Prostate gland (tissue), 2 donors: ENCODE results near the gene DSCAML1. TPM values are rescaled to one million over a fixed set of nuclear protein-coding genes. Genes with fewer than 3 reads are reported as not detected.

ENCODE experiments used
- DNase-seq: peaks from one replicate; pipeline ENCODE4 v3.0.0-alpha.2; 2019; ENCODE audit warnings: low spot score
- H3K27ac ChIP-seq, 2 donors: fragments of 200-600 bp; sonication (generic); 2 replicates each; pipeline ENCODE4 v1.5.1; 2017 to 2019
- H3K27me3 ChIP-seq: fragments of 200-600 bp; sonication (generic); replicated peaks from 2 replicates; pipeline ENCODE4 v1.5.1; 2019; ENCODE audit not compliant: insufficient read depth
- H3K36me3 ChIP-seq, 2 donors: fragments of 200-600 bp; sonication (generic); 1 replicate in 1 of 2; 2 replicates in 1 of 2; pipeline versions ENCODE4 v1.5.1 to v1.8.1; 2017 to 2019
- H3K4me1 ChIP-seq: fragments of 200-600 bp; sonication (generic); replicated peaks from 2 replicates; pipeline ENCODE4 v1.5.1; 2019
- H3K4me3 ChIP-seq, 2 donors: fragments of 200-600 bp; sonication (generic); 2 replicates each; pipeline ENCODE4 v1.5.1; 2017 to 2019
- H3K9me3 ChIP-seq: fragments of 200-600 bp; sonication (generic); 2 replicates; pipeline ENCODE4 v1.5.1; 2017
- CTCF ChIP-seq, 4 experiments: fragments of 200-600 bp in 2 of 4; fragments of 450-650 bp in 2 of 4; sonication (generic) in 2 of 4; IDR thresholded peaks; 1 replicate in 3 of 4; 2 replicates in 1 of 4; pipeline ENCODE4 v1.5.1; 2016 to 2019; ENCODE audit warnings: antibody characterized with exemption in 4 of 4, mild to moderate bottlenecking in 2 of 4, moderate library complexity in 2 of 4
- POLR2A ChIP-seq: fragments of 450-650 bp; IDR thresholded peaks from one replicate; pipeline ENCODE4 v1.6.1; 2016; ENCODE audit warnings: antibody characterized with exemption, mild to moderate bottlenecking
- POLR2AphosphoS5 ChIP-seq: sonication (generic); formaldehyde crosslinking; IDR thresholded peaks from one replicate; pipeline ENCODE4 v1.6.1; 2017; ENCODE audit warnings: antibody characterized with exemption
- WGBS: methylation state at CpG from one replicate; pipeline ENCODE4 v1.1.5; 2018; 5-methylcytosine and 5-hydroxymethylcytosine counted together
- intact Hi-C: fragments of 100-400 bp; cut with DNase I; formaldehyde crosslinking; loops from one replicate; pipeline ENCODE4 v1.14.2; 2022
- total RNA-seq, 2 donors: library from RNA; depleted of rRNA; stranded (reverse); fragments of >200 nt; gene quantifications; one replicate each; pipeline ENCODE4 v1.1.0, GENCODE V29; 2016

Gene DSCAML1
- total RNA-seq, 2 donors from 2014 or later: 0.14 to 2.8 TPM

- H3K9me3 ChIP-seq: no peaks in the 10 kb centered on the region
- 70% methylated on average over 7 of the region's 7 CpGs for WGBS
- TF ChIP-seq POLR2A (no peak), POLR2AphosphoS5 (no peak), CTCF (IDR thresholded peaks at IDR 0.05) (no peak)
- no peaks in the 10 kb centered on the region for H3K4me1 ChIP-seq
- no peak overlapping the region for H3K27ac ChIP-seq
- no peak for DNase-seq
- intact Hi-C loops: no loop called here
- H3K36me3 ChIP-seq: no peaks in the 10 kb centered on the region
- H3K4me3 ChIP-seq: no peak overlapping the region
- H3K27me3 ChIP-seq: no peaks in the 10 kb centered on the region
Observed at GRCh38 chr11:117761993-117762392, 35.0 kb downstream of the DSCAML1 start.

- no peaks in the 10 kb centered on the region for H3K4me1 ChIP-seq
- intact Hi-C loops: no loop called here
- 77% methylated on average over 8 of the region's 8 CpGs for WGBS
- H3K27ac ChIP-seq: no peak overlapping the region
- TF ChIP-seq CTCF (IDR thresholded peaks at IDR 0.05): no peak
- TF ChIP-seq POLR2AphosphoS5: no peak
- no peak for TF ChIP-seq POLR2A
- H3K36me3 ChIP-seq: no peaks in the 10 kb centered on the region
- H3K27me3 ChIP-seq: no peaks in the 10 kb centered on the region
- no peak overlapping the region for H3K4me3 ChIP-seq
- no peaks in the 10 kb centered on the region for H3K9me3 ChIP-seq
- DNase-seq: no peak
Observed at GRCh38 chr11:117759305-117759704, 37.7 kb downstream of the DSCAML1 start.

- Histone ChIP-seq H3K36me3 (no peaks in the 10 kb centered on the region), H3K27me3 (no peaks in the 10 kb centered on the region), H3K4me1 (no peaks in the 10 kb centered on the region), H3K27ac (no peak overlapping the region), H3K9me3 (no peaks in the 10 kb centered on the region), H3K4me3 (no peak overlapping the region)
- no peak for TF ChIP-seq CTCF (IDR thresholded peaks at IDR 0.05)
- TF ChIP-seq POLR2AphosphoS5: no peak
- TF ChIP-seq POLR2A: no peak
- no peak for DNase-seq
- intact Hi-C loops: no loop called here
- WGBS: 78% methylated on average over 4 of the region's 4 CpGs
Observed at GRCh38 chr11:117754030-117754429, 43.0 kb downstream of the DSCAML1 start.

GRCh38 chr11:117752721-117753237, 44.2 kb downstream of the DSCAML1 start:
- Histone ChIP-seq H3K4me3 (no peak overlapping the region), H3K9me3 (no peaks in the 10 kb centered on the region), H3K36me3 (no peaks in the 10 kb centered on the region), H3K27me3 (no peaks in the 10 kb centered on the region), H3K4me1 (no peaks in the 10 kb centered on the region), H3K27ac (no peak overlapping the region)
- 96% methylated on average over 9 of the region's 9 CpGs for WGBS
- DNase-seq: no peak
- TF ChIP-seq POLR2A: no peak
- no peak for TF ChIP-seq CTCF (IDR thresholded peaks at IDR 0.05)
- no peak for TF ChIP-seq POLR2AphosphoS5
- intact Hi-C loops: no loop called here

- TF ChIP-seq CTCF (IDR thresholded peaks at IDR 0.05) (no peak), POLR2A (no peak), POLR2AphosphoS5 (no peak)
- H3K27me3 ChIP-seq: no peaks in the 10 kb centered on the region
- intact Hi-C loops: no loop called here
- no peak overlapping the region for H3K4me3 ChIP-seq
- 69% methylated on average over 2 of the region's 2 CpGs for WGBS
- no peak for DNase-seq
- no peaks in the 10 kb centered on the region for H3K36me3 ChIP-seq
- no peak overlapping the region for H3K27ac ChIP-seq
- H3K4me1 ChIP-seq: no peaks in the 10 kb centered on the region
- H3K9me3 ChIP-seq: no peaks in the 10 kb centered on the region
Observed at GRCh38 chr11:117752071-117752470, 44.9 kb downstream of the DSCAML1 start.
